HuH-7.5 (cell line): ENCODE data around the gene DYRK4.
A peak's percentile ranks its signal among the peaks of the same experiment; 100 is the strongest.
"Not testable (repeated sequence)": the region's sequence is repeated elsewhere in the genome, so short reads cannot be mapped to it uniquely, and the experiment has no call there.

Experiments
- DNase-seq: peaks from one replicate; pipeline ENCODE4 v3.0.0; 2011; ENCODE audit warnings: low spot score

DYRK4 gene

GRCh38 chr12:4562034-4562657, at the start of gene DYRK4:
Gene DYRK4 (plus strand): TSS chr12:4562208. CDS start chr12:4562246, 38 bp downstream.
- DNase-seq, result peak; percentile 60

- DNase-seq, result no peak
Measured at GRCh38 chr12:4518106-4518728, 43.8 kb upstream of the DYRK4 start.

GRCh38 chr12:4523443-4523842, 38.6 kb upstream of the DYRK4 start:
- DNase-seq, result not testable (repeated sequence)

GRCh38 chr12:4526923-4527546, 35.0 kb upstream of the DYRK4 start:
- DNase-seq, result no peak

- no peak for DNase-seq
Measured at GRCh38 chr12:4530160-4530559, 31.8 kb upstream of the DYRK4 start.

- DNase-seq, result no peak
Measured at GRCh38 chr12:4530982-4531586, 30.9 kb upstream of the DYRK4 start.

GRCh38 chr12:4535092-4535491, 26.9 kb upstream of the DYRK4 start:
- DNase-seq, result no peak

GRCh38 chr12:4535871-4536270, 26.1 kb upstream of the DYRK4 start:
- DNase-seq, result no peak

- peak; percentile 68 for DNase-seq
Measured at GRCh38 chr12:4538207-4539160, 23.5 kb upstream of the DYRK4 start, which contains the start of gene RAD51AP1. Gene RAD51AP1 (plus strand): TSS chr12:4538890. CDS start chr12:4538940, 50 bp downstream.

- no peak for DNase-seq
Measured at GRCh38 chr12:4539167-4539870, 22.7 kb upstream of the DYRK4 start.

GRCh38 chr12:4540170-4540569, 21.8 kb upstream of the DYRK4 start:
- DNase-seq, result no peak

GRCh38 chr12:4540638-4541037, 21.4 kb upstream of the DYRK4 start:
- no peak for DNase-seq

- DNase-seq, result no peak
Measured at GRCh38 chr12:4545195-4545594, 16.8 kb upstream of the DYRK4 start.

GRCh38 chr12:4552191-4552590, 9.8 kb upstream of the DYRK4 start:
- no peak for DNase-seq

- DNase-seq, result no peak
Measured at GRCh38 chr12:4553943-4554342, 8.1 kb upstream of the DYRK4 start.

GRCh38 chr12:4555804-4556203, 6.2 kb upstream of the DYRK4 start:
- DNase-seq, result no peak

GRCh38 chr12:4556735-4557530, 5.1 kb upstream of the DYRK4 start:
- DNase-seq, result no peak

GRCh38 chr12:4557586-4557985, 4.4 kb upstream of the DYRK4 start:
- DNase-seq, result no peak

GRCh38 chr12:4558171-4558570, 3.8 kb upstream of the DYRK4 start:
- no peak for DNase-seq

- no peak for DNase-seq
Measured at GRCh38 chr12:4563336-4563735, 1.3 kb downstream of the DYRK4 start.
